GM12872 (cell line): ENCODE results near the gene ARID4A.

Experiments used
- CTCF ChIP-seq: IDR thresholded peaks from 3 replicates; pipeline ENCODE4 v1.5.1; 2011; ENCODE audit warnings: low read depth, mild to moderate bottlenecking, low read length, moderate library complexity; ENCODE audit not compliant: insufficient read depth

The ARID4A gene, protein sequence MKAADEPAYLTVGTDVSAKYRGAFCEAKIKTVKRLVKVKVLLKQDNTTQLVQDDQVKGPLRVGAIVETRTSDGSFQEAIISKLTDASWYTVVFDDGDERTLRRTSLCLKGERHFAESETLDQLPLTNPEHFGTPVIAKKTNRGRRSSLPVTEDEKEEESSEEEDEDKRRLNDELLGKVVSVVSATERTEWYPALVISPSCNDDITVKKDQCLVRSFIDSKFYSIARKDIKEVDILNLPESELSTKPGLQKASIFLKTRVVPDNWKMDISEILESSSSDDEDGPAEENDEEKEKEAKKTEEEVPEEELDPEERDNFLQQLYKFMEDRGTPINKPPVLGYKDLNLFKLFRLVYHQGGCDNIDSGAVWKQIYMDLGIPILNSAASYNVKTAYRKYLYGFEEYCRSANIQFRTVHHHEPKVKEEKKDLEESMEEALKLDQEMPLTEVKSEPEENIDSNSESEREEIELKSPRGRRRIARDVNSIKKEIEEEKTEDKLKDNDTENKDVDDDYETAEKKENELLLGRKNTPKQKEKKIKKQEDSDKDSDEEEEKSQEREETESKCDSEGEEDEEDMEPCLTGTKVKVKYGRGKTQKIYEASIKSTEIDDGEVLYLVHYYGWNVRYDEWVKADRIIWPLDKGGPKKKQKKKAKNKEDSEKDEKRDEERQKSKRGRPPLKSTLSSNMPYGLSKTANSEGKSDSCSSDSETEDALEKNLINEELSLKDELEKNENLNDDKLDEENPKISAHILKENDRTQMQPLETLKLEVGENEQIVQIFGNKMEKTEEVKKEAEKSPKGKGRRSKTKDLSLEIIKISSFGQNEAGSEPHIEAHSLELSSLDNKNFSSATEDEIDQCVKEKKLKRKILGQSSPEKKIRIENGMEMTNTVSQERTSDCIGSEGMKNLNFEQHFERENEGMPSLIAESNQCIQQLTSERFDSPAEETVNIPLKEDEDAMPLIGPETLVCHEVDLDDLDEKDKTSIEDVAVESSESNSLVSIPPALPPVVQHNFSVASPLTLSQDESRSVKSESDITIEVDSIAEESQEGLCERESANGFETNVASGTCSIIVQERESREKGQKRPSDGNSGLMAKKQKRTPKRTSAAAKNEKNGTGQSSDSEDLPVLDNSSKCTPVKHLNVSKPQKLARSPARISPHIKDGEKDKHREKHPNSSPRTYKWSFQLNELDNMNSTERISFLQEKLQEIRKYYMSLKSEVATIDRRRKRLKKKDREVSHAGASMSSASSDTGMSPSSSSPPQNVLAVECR

DNA sequence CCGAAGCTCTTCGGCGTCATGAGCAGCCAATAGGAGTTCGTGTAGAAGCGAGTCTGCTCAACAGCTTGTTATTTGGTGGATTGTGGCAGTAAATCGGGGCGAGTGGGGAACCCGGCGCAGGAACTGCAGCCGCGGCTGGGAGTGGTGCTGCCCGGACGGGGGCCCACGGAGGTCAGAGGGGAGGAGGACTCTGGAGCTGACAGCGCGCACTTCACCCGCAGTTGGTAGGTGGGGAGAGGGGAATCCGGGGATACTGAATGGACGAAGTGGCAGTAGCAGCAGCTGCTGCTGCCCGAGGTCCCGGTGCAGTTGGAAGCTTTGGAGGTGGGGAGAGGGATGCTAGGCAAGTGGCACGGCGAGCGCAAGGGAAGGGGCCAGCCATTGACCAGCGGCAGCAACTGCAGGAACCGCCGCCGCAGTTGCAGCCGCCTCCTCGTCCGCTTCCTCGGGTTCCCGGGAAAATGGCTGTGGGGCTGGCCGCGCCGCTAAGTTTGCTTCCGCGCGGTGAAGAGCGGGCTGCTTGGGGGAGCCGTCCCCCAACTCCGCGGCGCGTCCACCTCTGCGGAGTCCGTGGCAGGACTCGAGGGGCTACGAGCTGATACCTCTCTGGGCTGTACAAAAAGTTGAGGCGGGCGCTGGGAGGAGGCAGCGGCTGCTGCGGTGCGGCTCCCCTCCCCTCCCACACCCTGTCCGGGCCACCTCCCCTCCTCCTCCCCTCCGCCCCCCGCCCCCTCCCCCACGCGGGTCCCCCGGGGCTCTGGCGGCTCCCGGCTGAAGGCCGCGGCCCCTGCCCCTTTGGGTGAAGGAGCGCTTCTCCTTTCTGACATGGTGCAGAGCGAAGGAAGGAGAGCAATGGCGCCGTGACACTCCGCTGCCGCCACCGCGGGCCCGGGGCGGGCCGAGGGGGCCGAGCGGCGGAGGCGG is at the start of gene ARID4A:
Gene ARID4A (plus strand): TSS at position 79 of the 924 bp plus-strand sequence. CDS start 1,300 bp downstream, outside the sequence.
- no peak for TF ChIP-seq CTCF

GRCh38 chr14:58249611-58250010 is 48.7 kb upstream of the ARID4A start:
- TF ChIP-seq CTCF = no peak

DNA sequence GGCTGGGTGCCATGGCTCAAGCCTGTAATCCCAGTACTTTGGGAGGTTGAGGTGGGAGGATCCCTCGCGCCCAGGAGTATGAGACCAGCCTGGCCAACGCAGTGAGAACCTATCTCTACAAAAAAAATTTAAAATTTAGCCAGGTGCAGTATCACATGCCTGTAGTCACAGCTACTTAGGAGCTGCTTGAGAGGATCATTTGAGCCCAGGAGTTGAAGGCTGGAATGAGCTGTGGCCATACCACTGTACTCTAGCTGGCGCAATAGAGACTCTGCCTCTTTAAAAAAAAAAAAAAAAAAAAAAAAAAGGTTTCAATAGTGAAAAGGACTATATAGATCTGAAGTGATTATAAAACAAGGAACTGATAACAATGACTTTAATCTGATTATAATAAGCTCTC is 40.2 kb upstream of the ARID4A start:
- TF ChIP-seq CTCF = no peak

- TF ChIP-seq CTCF = no peak
These were observed 33.0 kb upstream of the ARID4A start for GRCh38 chr14:58265401-58265800.

DNA sequence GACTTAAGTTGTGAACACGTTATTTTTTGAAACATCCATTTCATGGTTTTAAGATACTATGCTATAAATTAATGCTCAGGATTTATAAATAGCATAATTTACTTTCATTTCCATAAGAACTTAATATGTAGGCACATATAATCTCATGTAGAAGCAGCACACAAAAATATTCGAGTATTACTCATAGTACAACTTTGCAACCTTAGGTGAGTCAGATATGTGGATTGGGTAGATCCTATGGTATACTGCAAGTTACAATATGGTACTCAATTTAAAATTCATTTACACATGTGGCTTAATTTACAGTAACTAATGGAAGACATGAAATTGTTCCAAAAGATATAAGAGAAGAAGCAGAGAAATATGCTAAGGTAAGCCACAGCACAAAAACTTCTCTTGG is 27.7 kb upstream of the ARID4A start:
- TF ChIP-seq CTCF = no peak

DNA sequence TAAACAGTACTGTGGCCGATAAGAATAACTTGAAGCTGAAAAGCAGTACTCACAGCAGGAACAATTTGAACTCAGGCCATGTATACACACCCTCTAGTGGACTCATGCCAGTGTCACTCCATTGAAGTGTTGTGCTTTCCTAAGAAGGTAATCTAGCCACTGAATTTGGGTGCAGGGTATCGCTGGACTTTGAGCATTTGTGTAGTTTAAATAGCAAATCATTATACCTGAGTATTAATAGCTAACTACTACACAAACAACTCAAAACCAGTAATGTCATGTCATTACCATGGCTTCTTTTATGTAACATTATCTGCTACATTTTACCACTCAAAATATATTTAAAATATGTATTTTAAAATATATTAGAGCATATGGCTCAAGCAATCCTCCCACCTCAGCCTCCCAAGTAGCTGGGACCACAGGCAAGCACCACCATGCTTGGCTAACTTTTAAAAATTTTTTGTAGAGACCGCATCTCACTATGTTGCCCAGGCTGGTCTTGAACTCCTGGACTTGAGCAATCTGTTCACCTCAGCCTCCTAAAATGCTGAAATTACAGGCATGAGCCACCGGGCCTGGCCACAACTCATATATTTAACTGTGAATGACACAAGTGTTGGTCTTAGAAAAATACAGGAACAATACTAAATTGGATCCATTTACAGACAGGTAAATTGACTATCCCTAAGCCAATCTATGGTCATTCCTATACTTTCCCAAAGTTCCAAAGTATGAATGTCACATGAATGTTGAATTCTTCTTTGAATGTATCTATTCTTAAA is 25.6 kb upstream of the ARID4A start:
- peak; percentile 23; the same call in 1 of the 3 replicates for TF ChIP-seq CTCF
